NCI-H146 treated with DMSO at 0.1 percent for 48 hours (cell line): ENCODE results near the gene MCTP1.

Experiments
- DNase-seq: peaks from one replicate; lab custom pipeline; 2025; ENCODE audit not compliant: unreplicated experiment; lab: John Stamatoyannopoulos, UW

The MCTP1 gene

GRCh38 chr5:95124731-95125130, 160.2 kb downstream of the MCTP1 start:
- DNase-seq = no peak

GRCh38 chr5:95124101-95124500, 160.8 kb downstream of the MCTP1 start:
- no peak for DNase-seq

- DNase-seq = no peak
Observed at GRCh38 chr5:95114902-95115301, 170.0 kb downstream of the MCTP1 start.

GRCh38 chr5:95114305-95114704, 170.6 kb downstream of the MCTP1 start:
- no peak for DNase-seq

- no peak for DNase-seq
Observed at GRCh38 chr5:95113489-95113888, 171.4 kb downstream of the MCTP1 start.

GRCh38 chr5:95111141-95111540, 173.8 kb downstream of the MCTP1 start:
- DNase-seq = no peak

- DNase-seq = no peak
Observed at GRCh38 chr5:95110118-95110517, 174.8 kb downstream of the MCTP1 start.

- no peak for DNase-seq
Observed at GRCh38 chr5:95107138-95107537, 177.8 kb downstream of the MCTP1 start.

GRCh38 chr5:95105638-95106037, 179.3 kb downstream of the MCTP1 start:
- no peak for DNase-seq

GRCh38 chr5:95102687-95103086, 182.2 kb downstream of the MCTP1 start:
- DNase-seq = no peak

- DNase-seq = no peak
Observed at GRCh38 chr5:95102080-95102479, 182.8 kb downstream of the MCTP1 start.

- no peak for DNase-seq
Observed at GRCh38 chr5:95100551-95100950, 184.3 kb downstream of the MCTP1 start.

- DNase-seq = no peak
Observed at GRCh38 chr5:95098012-95098411, 186.9 kb downstream of the MCTP1 start.

GRCh38 chr5:95093211-95093610, 191.7 kb downstream of the MCTP1 start:
- no peak for DNase-seq

- no peak for DNase-seq
Observed at GRCh38 chr5:95090774-95091173, 194.1 kb downstream of the MCTP1 start.

- DNase-seq = no peak
Observed at GRCh38 chr5:95087816-95088317, 197.0 kb downstream of the MCTP1 start.

- no peak for DNase-seq
Observed at GRCh38 chr5:95086927-95087815, 197.7 kb downstream of the MCTP1 start.

GRCh38 chr5:95084757-95085156, 200.1 kb downstream of the MCTP1 start:
- no peak for DNase-seq

- DNase-seq = no peak
Observed at GRCh38 chr5:95083606-95084005, 201.3 kb downstream of the MCTP1 start.

- no peak for DNase-seq
Observed at GRCh38 chr5:95081982-95082381, 202.9 kb downstream of the MCTP1 start.

- DNase-seq = peak; percentile 34
Observed at GRCh38 chr5:95081500-95081960, 203.4 kb downstream of the MCTP1 start.

GRCh38 chr5:95080441-95080840, 204.5 kb downstream of the MCTP1 start:
- no peak for DNase-seq

GRCh38 chr5:95080030-95080429, 204.9 kb downstream of the MCTP1 start:
- no peak for DNase-seq
